HCT116 (cell line): ENCODE results near the gene ERBB2. TPM values are rescaled to one million over a fixed set of nuclear protein-coding genes. Genes with fewer than 3 reads are reported as not detected.
"Not testable (repeated sequence)": the region's sequence is repeated elsewhere in the genome, so short reads cannot be mapped to it uniquely, and the experiment has no call there.

ENCODE experiments used
- ATAC-seq: fragments of 200-7000 bp; cut with Tn5 transposase; 2 replicates; pipeline ENCODE4 v1.9.1; 2020; ENCODE audit warnings: mild to moderate bottlenecking, moderate library complexity
- BruUV-seq: library from RNA; stranded (reverse); fragments of 400-500 nt; replicated peaks from 2 replicates; lab custom pipeline; 2021; lab: Mats Ljungman, UMichigan
- CTCF ChIA-PET: fragments of 300-600 bp; sonication (Branson Sonifier 250); formaldehyde crosslinking; loops from one replicate; lab custom pipeline; 2021; ENCODE audit warnings: antibody characterized with exemption; lab: Charles Lee
- POLR2A ChIA-PET: fragments of 300-600, 350-600 bp; sonication (Branson Sonifier 250); formaldehyde crosslinking; loops from one replicate; lab custom pipeline; 2021; ENCODE audit warnings: antibody characterized with exemption; lab: Charles Lee
- RAD21 ChIA-PET, 2 experiments: fragments of 300-600 bp; sonication (Branson Sonifier 250); formaldehyde crosslinking; loops; one replicate each; lab custom pipeline; 2023; ENCODE audit warnings: low total read pairs in 2 of 2; ENCODE audit not compliant: uncharacterized antibody in 2 of 2, unreplicated experiment in 2 of 2, low non-redundant PET in 1 of 2; lab: Charles Lee
- DNase-seq: peaks from one replicate; pipeline ENCODE4 v3.0.0-alpha.2; 2010; ENCODE audit warnings: low read depth, low spot score
- H2AFZ ChIP-seq: fragments of 200-600 bp; shearing (Covaris generic), sonication (generic); 2 replicates; pipeline ENCODE4 v1.6.1; 2017; ENCODE audit warnings: low read depth, mixed run types, mixed read lengths, antibody characterized with exemption, low read length; ENCODE audit not compliant: poor library complexity, severe bottlenecking
- H3K27ac ChIP-seq: 2 replicates; pipeline ENCODE4 v1.5.1; 2012; ENCODE audit warnings: low read depth, low read length
- H3K27me3 ChIP-seq: fragments of 200-600 bp; sonication (generic); 2 replicates; pipeline ENCODE4 v1.6.1; 2016; ENCODE audit warnings: mixed run types, low read length, mixed read lengths; ENCODE audit not compliant: insufficient read depth
- H3K36me3 ChIP-seq, 2 experiments: fragments of 200-500 bp in 1 of 2; fragments of 200-600 bp in 1 of 2; sonication (Bioruptor generic) in 1 of 2; sonication (generic) in 1 of 2; 2 replicates each; pipeline versions ENCODE4 v1.5.1 to v1.6.1; 2014 to 2016; ENCODE audit warnings: low read length in 2 of 2, inconsistent platforms in 1 of 2, mixed read lengths in 1 of 2, mixed run types in 1 of 2; ENCODE audit not compliant: insufficient read depth in 2 of 2, control insufficient read depth in 1 of 2
- H3K4me1 ChIP-seq, 2 experiments: fragments of 200-600 bp in 1 of 2; sonication (generic) in 1 of 2; 2 replicates each; pipeline versions ENCODE4 v1.5.1 to v1.6.1; 2012 to 2017; ENCODE audit warnings: low read length in 2 of 2, inconsistent platforms in 1 of 2, mild to moderate bottlenecking in 1 of 2, mixed read lengths in 1 of 2, mixed run types in 1 of 2, moderate library complexity in 1 of 2; ENCODE audit not compliant: insufficient read depth in 2 of 2, control insufficient read depth in 1 of 2
- H3K4me2 ChIP-seq: fragments of 200-600 bp; sonication (generic); 2 replicates; pipeline ENCODE4 v1.6.1; 2017; ENCODE audit warnings: mixed run types, low read length, mixed read lengths
- H3K4me3 ChIP-seq, 2 experiments: fragments of 200-600 bp in 1 of 2; sonication (generic) in 1 of 2; replicated peaks in 1 of 2; 2 replicates each; pipeline ENCODE4 v1.5.1; 2011 to 2016; ENCODE audit warnings: low read length in 2 of 2, control low read depth in 1 of 2, low read depth in 1 of 2, mild to moderate bottlenecking in 1 of 2, mixed read lengths in 1 of 2, mixed run types in 1 of 2
- H3K79me2 ChIP-seq: fragments of 200-600 bp; sonication (generic); 2 replicates; pipeline ENCODE4 v1.6.1; 2017; ENCODE audit warnings: mild to moderate bottlenecking, mixed run types, low read length, moderate library complexity, mixed read lengths; ENCODE audit not compliant: insufficient read depth
- H3K9ac ChIP-seq: fragments of 200-600 bp; sonication (generic); 2 replicates; pipeline ENCODE4 v1.6.1; 2016; ENCODE audit warnings: low read length, mixed read lengths
- H3K9me2 ChIP-seq: fragments of 200-600 bp; sonication (generic), shearing (Covaris generic); 2 replicates; pipeline ENCODE4 v1.6.1; 2017; ENCODE audit warnings: mixed run types, mild to moderate bottlenecking, moderate library complexity; ENCODE audit not compliant: insufficient read depth
- H3K9me3 ChIP-seq, 2 experiments: fragments of 200-500 bp in 1 of 2; fragments of 200-600 bp in 1 of 2; sonication (Bioruptor generic) in 1 of 2; sonication (generic) in 1 of 2; 2 replicates each; pipeline ENCODE4 v1.6.1; 2014 to 2017; ENCODE audit warnings: low read length in 2 of 2, mixed read lengths in 2 of 2, inconsistent platforms in 1 of 2, low read depth in 1 of 2, mild to moderate bottlenecking in 1 of 2, mixed run types in 1 of 2, moderate library complexity in 1 of 2; ENCODE audit not compliant: control insufficient read depth in 1 of 2, insufficient read depth in 1 of 2
- H4K20me1 ChIP-seq: fragments of 200-600 bp; sonication (generic), shearing (Covaris generic); 2 replicates; pipeline ENCODE4 v1.6.1; 2017; ENCODE audit warnings: mixed run types, mild to moderate bottlenecking, moderate library complexity; ENCODE audit not compliant: insufficient read depth
- CEBPB ChIP-seq: IDR thresholded peaks from 2 replicates; pipeline ENCODE4 v1.6.1; 2012; ENCODE audit warnings: low read depth
- EGR1 ChIP-seq: IDR thresholded peaks from 2 replicates; pipeline ENCODE4 v1.6.1; 2012; ENCODE audit warnings: low read depth
- ELF1 ChIP-seq: IDR thresholded peaks from 2 replicates; pipeline ENCODE4 v1.6.1; 2012; ENCODE audit warnings: low read depth, borderline replicate concordance
- EZH2phosphoT487 ChIP-seq: fragments of 200-600 bp; IDR thresholded peaks from 2 replicates; pipeline ENCODE4 v1.6.1; 2018; ENCODE audit warnings: antibody characterized with exemption, borderline replicate concordance
- POLR2A ChIP-seq: IDR thresholded peaks from 2 replicates; pipeline ENCODE4 v1.7.0; 2011; ENCODE audit warnings: borderline replicate concordance; ENCODE audit not compliant: insufficient read depth, insufficient read length; ENCODE audit errors: extremely low read depth
- POLR2AphosphoS5 ChIP-seq: IDR thresholded peaks from 2 replicates; pipeline ENCODE4 v1.6.1; 2011; ENCODE audit warnings: mild to moderate bottlenecking, low read depth, low read length, moderate library complexity
- SIN3A ChIP-seq: IDR thresholded peaks from 2 replicates; pipeline ENCODE4 v1.6.1; 2012; ENCODE audit warnings: low read depth
- SRF ChIP-seq: IDR thresholded peaks from 2 replicates; pipeline ENCODE4 v1.6.1; 2012; ENCODE audit warnings: low read depth
- TCF7L2 ChIP-seq: IDR thresholded peaks from 2 replicates; pipeline ENCODE4 v1.7.0; 2011; ENCODE audit warnings: borderline replicate concordance, inconsistent platforms; ENCODE audit not compliant: insufficient read depth, insufficient read length; ENCODE audit errors: extremely low read depth
- ZNF274 ChIP-seq: fragments of 200-500 bp; sonication (Bioruptor generic); IDR thresholded peaks from 2 replicates; pipeline ENCODE4 v1.6.1; 2014; ENCODE audit warnings: mild to moderate bottlenecking, low read depth, low read length, inconsistent platforms
- intact Hi-C: fragments of 100-400 bp; cut with micrococcal nuclease; formaldehyde crosslinking; loops from 2 replicates; pipeline ENCODE4 v1.10.0; 2022
- total RNA-seq: library from RNA; stranded (reverse); gene quantifications from one replicate; pipeline ENCODE4 v1.2.1, GENCODE V29; 2021; ENCODE audit not compliant: unreplicated experiment
- TF ChIP-seq, protein P1 (sequence below): IDR thresholded peaks from 2 replicates; pipeline ENCODE4 v1.6.1; 2012
- TF ChIP-seq, protein P2 (sequence below): IDR thresholded peaks from 2 replicates; pipeline ENCODE4 v1.6.1; 2012; ENCODE audit warnings: low read depth
- TF ChIP-seq, protein P3 (sequence below), 3 experiments: fragments of 200-600 bp in 1 of 3; sonication (generic) in 1 of 3; IDR thresholded peaks in 2 of 3; conservative IDR thresholded peaks in 1 of 3; 2 replicates each; pipeline ENCODE4 v1.5.1; 2012 to 2017; ENCODE audit warnings: low read depth in 2 of 3, low read length in 2 of 3, antibody characterized with exemption in 1 of 3, borderline replicate concordance in 1 of 3, control low read depth in 1 of 3, mild to moderate bottlenecking in 1 of 3, mixed read lengths in 1 of 3, mixed run types in 1 of 3, moderate library complexity in 1 of 3; ENCODE audit not compliant: insufficient read depth in 1 of 3

The ERBB2 gene
- total RNA-seq, 1 experiment from 2014 or later, result 75.8 TPM

DNA sequence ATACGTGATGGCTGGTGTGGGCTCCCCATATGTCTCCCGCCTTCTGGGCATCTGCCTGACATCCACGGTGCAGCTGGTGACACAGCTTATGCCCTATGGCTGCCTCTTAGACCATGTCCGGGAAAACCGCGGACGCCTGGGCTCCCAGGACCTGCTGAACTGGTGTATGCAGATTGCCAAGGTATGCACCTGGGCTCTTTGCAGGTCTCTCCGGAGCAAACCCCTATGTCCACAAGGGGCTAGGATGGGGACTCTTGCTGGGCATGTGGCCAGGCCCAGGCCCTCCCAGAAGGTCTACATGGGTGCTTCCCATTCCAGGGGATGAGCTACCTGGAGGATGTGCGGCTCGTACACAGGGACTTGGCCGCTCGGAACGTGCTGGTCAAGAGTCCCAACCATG is 24.9 kb downstream of the ERBB2 start:
- DNase-seq, result no peak
- Histone ChIP-seq H3K4me3 (no peak overlapping the region), H3K4me2 (no peak overlapping the region), H3K36me3 (peaks cover 3 to 22% of the 10 kb centered on the region in 2 experiments; a peak in 2 of 4 replicates), H3K9ac (no peak overlapping the region), H3K4me1 (peaks cover 3 to 22% of the 10 kb centered on the region in 2 experiments; a peak in 3 of 4 replicates), H3K9me2 (no peaks in the 10 kb centered on the region), H2AFZ (no peak overlapping the region), H3K27me3 (no peaks in the 10 kb centered on the region), H3K79me2 (peaks cover 6% of the 10 kb centered on the region; the same call in 1 of the 2 replicates), H3K9me3 (no peaks in the 10 kb centered on the region), H4K20me1 (no peaks in the 10 kb centered on the region)
- CTCF ChIA-PET, result no interaction called here
- BruUV-seq, result no TSS peak
- intact Hi-C loops, result no loop called here
- RAD21 ChIA-PET, result no interaction called here
- POLR2A ChIA-PET, result no interaction called here
- no peak for ATAC-seq
- no peak for TF ChIP-seq SIN3A
- TF ChIP-seq, protein P1, sequence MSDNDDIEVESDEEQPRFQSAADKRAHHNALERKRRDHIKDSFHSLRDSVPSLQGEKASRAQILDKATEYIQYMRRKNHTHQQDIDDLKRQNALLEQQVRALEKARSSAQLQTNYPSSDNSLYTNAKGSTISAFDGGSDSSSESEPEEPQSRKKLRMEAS, result no peak
- no peak for TF ChIP-seq ELF1
- TF ChIP-seq SRF, result no peak
- no peak for TF ChIP-seq POLR2A
- TF ChIP-seq, protein P2, sequence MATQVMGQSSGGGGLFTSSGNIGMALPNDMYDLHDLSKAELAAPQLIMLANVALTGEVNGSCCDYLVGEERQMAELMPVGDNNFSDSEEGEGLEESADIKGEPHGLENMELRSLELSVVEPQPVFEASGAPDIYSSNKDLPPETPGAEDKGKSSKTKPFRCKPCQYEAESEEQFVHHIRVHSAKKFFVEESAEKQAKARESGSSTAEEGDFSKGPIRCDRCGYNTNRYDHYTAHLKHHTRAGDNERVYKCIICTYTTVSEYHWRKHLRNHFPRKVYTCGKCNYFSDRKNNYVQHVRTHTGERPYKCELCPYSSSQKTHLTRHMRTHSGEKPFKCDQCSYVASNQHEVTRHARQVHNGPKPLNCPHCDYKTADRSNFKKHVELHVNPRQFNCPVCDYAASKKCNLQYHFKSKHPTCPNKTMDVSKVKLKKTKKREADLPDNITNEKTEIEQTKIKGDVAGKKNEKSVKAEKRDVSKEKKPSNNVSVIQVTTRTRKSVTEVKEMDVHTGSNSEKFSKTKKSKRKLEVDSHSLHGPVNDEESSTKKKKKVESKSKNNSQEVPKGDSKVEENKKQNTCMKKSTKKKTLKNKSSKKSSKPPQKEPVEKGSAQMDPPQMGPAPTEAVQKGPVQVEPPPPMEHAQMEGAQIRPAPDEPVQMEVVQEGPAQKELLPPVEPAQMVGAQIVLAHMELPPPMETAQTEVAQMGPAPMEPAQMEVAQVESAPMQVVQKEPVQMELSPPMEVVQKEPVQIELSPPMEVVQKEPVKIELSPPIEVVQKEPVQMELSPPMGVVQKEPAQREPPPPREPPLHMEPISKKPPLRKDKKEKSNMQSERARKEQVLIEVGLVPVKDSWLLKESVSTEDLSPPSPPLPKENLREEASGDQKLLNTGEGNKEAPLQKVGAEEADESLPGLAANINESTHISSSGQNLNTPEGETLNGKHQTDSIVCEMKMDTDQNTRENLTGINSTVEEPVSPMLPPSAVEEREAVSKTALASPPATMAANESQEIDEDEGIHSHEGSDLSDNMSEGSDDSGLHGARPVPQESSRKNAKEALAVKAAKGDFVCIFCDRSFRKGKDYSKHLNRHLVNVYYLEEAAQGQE, result no peak
- TF ChIP-seq EGR1, result no peak
- no peak for TF ChIP-seq POLR2AphosphoS5
- TF ChIP-seq, protein P3, sequence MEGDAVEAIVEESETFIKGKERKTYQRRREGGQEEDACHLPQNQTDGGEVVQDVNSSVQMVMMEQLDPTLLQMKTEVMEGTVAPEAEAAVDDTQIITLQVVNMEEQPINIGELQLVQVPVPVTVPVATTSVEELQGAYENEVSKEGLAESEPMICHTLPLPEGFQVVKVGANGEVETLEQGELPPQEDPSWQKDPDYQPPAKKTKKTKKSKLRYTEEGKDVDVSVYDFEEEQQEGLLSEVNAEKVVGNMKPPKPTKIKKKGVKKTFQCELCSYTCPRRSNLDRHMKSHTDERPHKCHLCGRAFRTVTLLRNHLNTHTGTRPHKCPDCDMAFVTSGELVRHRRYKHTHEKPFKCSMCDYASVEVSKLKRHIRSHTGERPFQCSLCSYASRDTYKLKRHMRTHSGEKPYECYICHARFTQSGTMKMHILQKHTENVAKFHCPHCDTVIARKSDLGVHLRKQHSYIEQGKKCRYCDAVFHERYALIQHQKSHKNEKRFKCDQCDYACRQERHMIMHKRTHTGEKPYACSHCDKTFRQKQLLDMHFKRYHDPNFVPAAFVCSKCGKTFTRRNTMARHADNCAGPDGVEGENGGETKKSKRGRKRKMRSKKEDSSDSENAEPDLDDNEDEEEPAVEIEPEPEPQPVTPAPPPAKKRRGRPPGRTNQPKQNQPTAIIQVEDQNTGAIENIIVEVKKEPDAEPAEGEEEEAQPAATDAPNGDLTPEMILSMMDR (IDR thresholded peaks at IDR 0.05 in 2 of 3, conservative IDR thresholded peaks at IDR 0.05 in 1 of 3; ENCODE audit: borderline replicate concordance in 1 of 3, insufficient read depth in 1 of 3, low read depth in 2 of 3, low read length in 2 of 3), result no peak
- no peak for TF ChIP-seq EZH2phosphoT487
- no peak for TF ChIP-seq CEBPB
- TF ChIP-seq TCF7L2, result no peak
- TF ChIP-seq ZNF274, result no peak
- TF ChIP-seq, all 23 proteins: peak for 0
- H3K27ac ChIP-seq, result no peak overlapping the region

DNA sequence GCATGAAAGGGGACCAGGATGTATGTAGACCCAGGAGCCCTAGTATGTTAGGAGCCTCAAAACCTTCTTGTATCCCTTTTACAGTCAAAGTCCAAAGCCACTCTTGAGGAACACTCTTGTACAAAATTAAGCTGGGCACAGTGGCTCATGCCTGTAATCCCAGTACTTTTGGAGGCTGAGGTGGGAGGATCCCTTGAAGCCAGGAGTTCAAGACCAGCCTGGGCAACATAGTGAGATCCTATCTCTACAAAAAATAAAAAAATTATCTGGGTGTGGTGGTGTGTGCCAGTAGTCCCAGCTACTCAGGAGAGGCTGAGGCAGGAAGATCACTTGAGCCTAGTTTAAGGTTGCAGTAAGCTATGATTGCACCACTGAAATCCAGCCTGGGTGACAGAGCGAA is 26.1 kb downstream of the ERBB2 start:
- BruUV-seq, H3K27ac ChIP-seq, CTCF ChIA-PET, ATAC-seq, H3K4me2 ChIP-seq, H3K4me3 ChIP-seq, intact Hi-C loops, H3K9ac ChIP-seq, POLR2A ChIA-PET, H3K9me2 ChIP-seq, RAD21 ChIA-PET, H4K20me1 ChIP-seq, H2AFZ ChIP-seq, H3K9me3 ChIP-seq, H3K27me3 ChIP-seq, DNase-seq: not testable (repeated sequence)
- H3K79me2 ChIP-seq, result peaks cover 10% of the 10 kb centered on the region; the same call in 1 of the 2 replicates
- H3K36me3 ChIP-seq, result peaks cover 3 to 22% of the 10 kb centered on the region in 2 experiments; a peak in 2 of 4 replicates
- peaks cover 4 to 27% of the 10 kb centered on the region in 2 experiments; a peak in 3 of 4 replicates for H3K4me1 ChIP-seq
